GM12892 (cell line): ENCODE measurements around the gene KIF6.

Experiments
- POLR2A ChIP-seq: IDR thresholded peaks from 2 replicates; pipeline ENCODE4 v1.6.1; 2011; ENCODE audit warnings: low read depth, low read length, control low read depth
- POLR2AphosphoS5 ChIP-seq: IDR thresholded peaks from 2 replicates; pipeline ENCODE4 v1.6.1; 2011; ENCODE audit warnings: low read depth, low read length, control low read depth
- TAF1 ChIP-seq: IDR thresholded peaks from 2 replicates; pipeline ENCODE4 v1.6.1; 2011; ENCODE audit warnings: low read depth, mild to moderate bottlenecking, control low read depth, low read length, borderline replicate concordance

GRCh38 chr6:39494998-39495397 is 230.2 kb downstream of the KIF6 start:
- TF ChIP-seq POLR2AphosphoS5 (no peak), POLR2A (no peak), TAF1 (no peak)
